Muscle of leg (tissue), 11 donors: ENCODE measurements around the gene SRP9. TPM values are rescaled to one million over a fixed set of nuclear protein-coding genes. Genes with fewer than 3 reads are reported as not detected.
"Not testable (repeated sequence)": the region's sequence is repeated elsewhere in the genome, so short reads cannot be mapped to it uniquely, and the experiment has no call there.

Experiments
- DNase-seq: peaks from one replicate; pipeline ENCODE4 v3.0.0; 2013
- H3K27ac ChIP-seq: one replicate; pipeline ENCODE4 v1.5.1; 2013; ENCODE audit warnings: mild to moderate bottlenecking, low read length, control low read depth
- H3K27me3 ChIP-seq: one replicate; pipeline ENCODE4 v1.6.1; 2013; ENCODE audit warnings: low read length; ENCODE audit not compliant: control insufficient read depth, insufficient read depth
- H3K36me3 ChIP-seq: one replicate; pipeline ENCODE4 v1.6.1; 2013; ENCODE audit warnings: low read length; ENCODE audit not compliant: control insufficient read depth, insufficient read depth
- H3K4me1 ChIP-seq: one replicate; pipeline ENCODE4 v1.6.1; 2013; ENCODE audit warnings: low read length; ENCODE audit not compliant: control insufficient read depth, insufficient read depth
- H3K4me3 ChIP-seq: one replicate; pipeline ENCODE4 v1.5.1; 2013; ENCODE audit warnings: low read length, control low read depth
- H3K9me3 ChIP-seq: replicated peaks from 2 replicates; pipeline ENCODE4 v1.6.1; 2013; ENCODE audit warnings: low read depth, low read length; ENCODE audit not compliant: control insufficient read depth
- WGBS: methylation state at CpG from one replicate; pipeline ENCODE4 v1.1.5; 2013; ENCODE audit warnings: missing lambda C conversion rate; ENCODE audit not compliant: insufficient coverage; 5-methylcytosine and 5-hydroxymethylcytosine counted together
- polyA plus RNA-seq, 8 donors: library from polyadenylated mRNA; unstranded; fragments of 120-200 nt; gene quantifications; one replicate each; pipeline versions ENCODE4 v1.2.1 to v1.2.3, GENCODE V29; 2013; ENCODE audit warnings: inconsistent platforms in 1 of 8, low replicate concordance in 1 of 8; ENCODE audit not compliant: insufficient read length in 8 of 8, insufficient read depth in 1 of 8
- total RNA-seq: library from RNA; stranded (reverse); fragments of 120-200 nt; gene quantifications from one replicate; pipeline ENCODE4 v1.2.4, GENCODE V29; 2013

The SRP9 gene
- total and polyA plus RNA-seq, 9 donors, result 169 to 223 (median 191) TPM

- H3K36me3 ChIP-seq, result peaks cover 21% of the 10 kb centered on the region
- no peaks in the 10 kb centered on the region for H3K27me3 ChIP-seq
- H3K4me1 ChIP-seq, result no peaks in the 10 kb centered on the region
- WGBS, result no CpG with 5 or more reads among the region's 4 CpGs
- no peak overlapping the region for H3K27ac ChIP-seq
- H3K4me3 ChIP-seq, result no peak overlapping the region
- no peak for DNase-seq
- H3K9me3 ChIP-seq, result peaks cover 7% of the 10 kb centered on the region
Measured at GRCh38 chr1:225794954-225795353, 17.3 kb downstream of the SRP9 start.

- DNase-seq, H3K9me3 ChIP-seq, H3K27me3 ChIP-seq, H3K4me3 ChIP-seq, H3K4me1 ChIP-seq, H3K27ac ChIP-seq: not testable (repeated sequence)
- 94% methylated on average over 9 of the region's 18 CpGs for WGBS
- H3K36me3 ChIP-seq, result peaks cover 15% of the 10 kb centered on the region
Measured at GRCh38 chr1:225796097-225796496, 18.5 kb downstream of the SRP9 start.

- not testable (repeated sequence) for H3K4me1 ChIP-seq, H3K27ac ChIP-seq, DNase-seq, H3K36me3 ChIP-seq, H3K9me3 ChIP-seq, H3K27me3 ChIP-seq, H3K4me3 ChIP-seq
- WGBS, result 86% methylated on average over 4 of the region's 7 CpGs
Measured at GRCh38 chr1:225801146-225801545, 23.5 kb downstream of the SRP9 start.

GRCh38 chr1:225806249-225806648, 28.6 kb downstream of the SRP9 start:
- peaks cover 6% of the 10 kb centered on the region for H3K4me1 ChIP-seq
- H3K9me3 ChIP-seq, result no peaks in the 10 kb centered on the region
- no peak for DNase-seq
- H3K27me3 ChIP-seq, result no peaks in the 10 kb centered on the region
- no CpG with 5 or more reads among the region's 1 CpG for WGBS
- H3K4me3 ChIP-seq, result no peak overlapping the region
- H3K36me3 ChIP-seq, result no peaks in the 10 kb centered on the region
- no peak overlapping the region for H3K27ac ChIP-seq

- peaks cover 11% of the 10 kb centered on the region for H3K4me1 ChIP-seq
- H3K27me3 ChIP-seq, H3K4me3 ChIP-seq, H3K9me3 ChIP-seq, H3K36me3 ChIP-seq, DNase-seq, H3K27ac ChIP-seq: not testable (repeated sequence)
- no CpG with 5 or more reads among the region's 3 CpGs for WGBS
Measured at GRCh38 chr1:225806736-225807135, 29.1 kb downstream of the SRP9 start.

GRCh38 chr1:225808136-225808535, 30.5 kb downstream of the SRP9 start:
- Histone ChIP-seq H3K4me3 (no peak overlapping the region), H3K4me1 (peaks cover 25% of the 10 kb centered on the region), H3K27ac (no peak overlapping the region), H3K9me3 (no peaks in the 10 kb centered on the region), H3K27me3 (no peaks in the 10 kb centered on the region), H3K36me3 (no peaks in the 10 kb centered on the region)
- no peak for DNase-seq
- 83% methylated on average over 3 of the region's 5 CpGs for whole genome bisulfite sequencing

GRCh38 chr1:225809842-225810578, 32.4 kb downstream of the SRP9 start, which contains the start of gene EPHX1:
Gene EPHX1 (plus strand): TSS chr1:225810124. CDS start chr1:225828730, 18,606 bp downstream.
- DNase-seq, result peak; percentile 96
- Histone ChIP-seq H3K9me3 (no peaks in the 10 kb centered on the region), H3K4me1 (peaks cover 43% of the 10 kb centered on the region), H3K36me3 (peaks cover 4% of the 10 kb centered on the region), H3K27me3 (no peaks in the 10 kb centered on the region), H3K27ac (peak within 1 kb of the TSS; percentile 69), H3K4me3 (peak within 1 kb of the TSS; percentile 70)
- WGBS, result under 1% methylated on average over 80 of the region's 80 CpGs

GRCh38 chr1:225810579-225811538, 33.2 kb downstream of the SRP9 start:
- Histone ChIP-seq H3K27ac (peak overlapping the region; percentile 69), H3K4me3 (peak overlapping the region; percentile 70), H3K4me1 (peaks cover 48% of the 10 kb centered on the region)
- DNase-seq, result peak; percentile 74
- WGBS, result 4% methylated on average over 19 of the region's 29 CpGs
- H3K27me3 ChIP-seq, H3K36me3 ChIP-seq, H3K9me3 ChIP-seq: not testable (repeated sequence)

- Histone ChIP-seq H3K4me3 (peak overlapping the region; percentile 70), H3K36me3 (peaks cover 4% of the 10 kb centered on the region), H3K27ac (peak overlapping the region; percentile 69), H3K9me3 (no peaks in the 10 kb centered on the region), H3K27me3 (no peaks in the 10 kb centered on the region), H3K4me1 (peaks cover 56% of the 10 kb centered on the region)
- 77% methylated on average over 3 of the region's 10 CpGs for WGBS
- DNase-seq, result peak; percentile 49
Measured at GRCh38 chr1:225811622-225812487, 34.2 kb downstream of the SRP9 start.
